Measurements from ENCODE around the gene TTLL11. TPM values are rescaled to one million over a fixed set of nuclear protein-coding genes. Genes with fewer than 3 reads are reported as not detected.

Gene TTLL11
- total RNA-seq, 1 experiment from 2014 or later, result 1.5 TPM

GRCh38 chr9:122011818-122012498, 81.2 kb downstream of the TTLL11 start:
- Histone ChIP-seq H2BK15ac (ENCODE audit: low read depth, low read length) (no peak overlapping the region), H2AFZ (ENCODE audit: low read length) (no peak overlapping the region), H2AK5ac (ENCODE audit: insufficient read length, low read length) (no peak overlapping the region), H2BK20ac (ENCODE audit: low read depth, low read length, poor library complexity, severe bottlenecking) (no peak overlapping the region), H3K23me2 (ENCODE audit: insufficient read length, low read depth, low read length, poor library complexity, severe bottlenecking) (no peaks in the 10 kb centered on the region), H3K27ac (ENCODE audit: insufficient read length, low read depth, low read length) (no peak overlapping the region), H3K56ac (ENCODE audit: insufficient read length, low read depth, low read length) (no peak overlapping the region), H3K9me3 (ENCODE audit: control insufficient read depth, low read depth, low read length) (no peaks in the 10 kb centered on the region), H4K8ac (replicated peaks; ENCODE audit: insufficient read length, low read depth, low read length) (no peak overlapping the region), H3T11ph (ENCODE audit: low read length) (no peak overlapping the region), H3K4me1 (ENCODE audit: insufficient read depth, low read length) (peaks cover 4% of the 10 kb centered on the region), H4K5ac (ENCODE audit: insufficient read length, low read depth, low read length) (no peak overlapping the region), H3K14ac (ENCODE audit: insufficient read depth, low read length) (no peak overlapping the region), H3K9ac (ENCODE audit: extremely low read depth, insufficient read length, low read length) (no peak overlapping the region), H2BK120ac (ENCODE audit: low read depth, low read length, poor library complexity, severe bottlenecking) (no peak overlapping the region), H3K18ac (ENCODE audit: insufficient read length, low read depth, low read length) (no peak overlapping the region), H3K4me2 (ENCODE audit: insufficient read depth, insufficient read length, low read length) (no peak overlapping the region), H3K79me1 (ENCODE audit: insufficient read depth, low read depth, low read length, poor library complexity, severe bottlenecking) (no peaks in the 10 kb centered on the region), H2BK5ac (ENCODE audit: insufficient read length, low read length) (no peak overlapping the region), H4K20me1 (ENCODE audit: control insufficient read depth, insufficient read depth, insufficient read length) (no peaks in the 10 kb centered on the region), H3K23ac (ENCODE audit: insufficient read length, low read depth, low read length) (no peak overlapping the region), H3K4ac (ENCODE audit: low read depth, low read length) (no peak overlapping the region), H3K79me2 (ENCODE audit: insufficient read depth, low read length) (no peaks in the 10 kb centered on the region), H4K91ac (ENCODE audit: insufficient read length, low read depth, low read length) (no peak overlapping the region), H3K27me3 (ENCODE audit: insufficient read depth, low read length) (no peaks in the 10 kb centered on the region), H2BK12ac (ENCODE audit: insufficient read length, low read depth, low read length) (no peak overlapping the region)
- Mint-ChIP-seq H3K27me3 (ENCODE audit: low read depth) (peaks cover 35% of the 10 kb centered on the region), H3K36me3 (ENCODE audit: insufficient read depth in 1 of 3, low read depth in 3 of 3) (no peaks in the 10 kb centered on the region), H3K9me3 (no peaks in the 10 kb centered on the region), H3K27ac (no peak overlapping the region), H3K4me3 (no peak overlapping the region), H3K4me1 (peaks cover 13 to 20% of the 10 kb centered on the region in 2 experiments)
- DNase-seq, result no peak
- no CpG with 5 or more reads among the region's 4 CpGs for WGBS (ENCODE audit: extremely low coverage, insufficient read length, low lambda C conversion rate)
- TF ChIP-seq CTCF (conservative IDR thresholded peaks at IDR 0.05), result no peak

All from H9 (cell line).